Common myeloid progenitor, CD34-positive (primary cell): ENCODE results near the gene SUMO3.

Experiments used
- CTCF ChIA-PET: fragments of 350-600 bp; sonication (Branson Sonifier 250); formaldehyde crosslinking; loops from one replicate; lab custom pipeline; 2021; ENCODE audit warnings: antibody characterized with exemption; lab: Charles Lee
- POLR2A ChIA-PET: fragments of 350-600 bp; sonication (Branson Sonifier 250); formaldehyde crosslinking; loops from one replicate; lab custom pipeline; 2021; ENCODE audit warnings: antibody characterized with exemption; lab: Charles Lee
- DNase-seq, 3 donors: peaks; one replicate each; pipeline versions ENCODE4 v3.0.0 to v3.0.0-alpha.2; 2013
- H3K27ac ChIP-seq, 2 experiments: 1 replicate in 1 of 2; 2 replicates in 1 of 2; pipeline ENCODE4 v1.7.0; 2013; ENCODE audit warnings: inconsistent platforms in 2 of 2, low read length in 2 of 2, mild to moderate bottlenecking in 2 of 2, low read depth in 1 of 2, moderate library complexity in 1 of 2; ENCODE audit not compliant: severe bottlenecking in 2 of 2, insufficient read depth in 1 of 2, poor library complexity in 1 of 2
- H3K27me3 ChIP-seq, 5 experiments: replicated peaks in 2 of 5; 1 replicate in 3 of 5; 2 replicates in 2 of 5; pipeline versions ENCODE4 v1.6.1 to v1.7.0; 2013; ENCODE audit warnings: low read length in 4 of 5, mild to moderate bottlenecking in 2 of 5, moderate library complexity in 2 of 5, inconsistent platforms in 1 of 5; ENCODE audit not compliant: insufficient read depth in 5 of 5, control insufficient read depth in 4 of 5
- H3K36me3 ChIP-seq, 4 experiments: 1 replicate in 2 of 4; 2 replicates in 2 of 4; pipeline versions ENCODE4 v1.6.1 to v1.7.0; 2013; ENCODE audit warnings: low read length in 3 of 4, control low read depth in 1 of 4, mild to moderate bottlenecking in 1 of 4; ENCODE audit not compliant: control insufficient read depth in 4 of 4, insufficient read depth in 4 of 4
- H3K4me1 ChIP-seq, 4 experiments: 1 replicate in 3 of 4; 2 replicates in 1 of 4; pipeline versions ENCODE4 v1.6.1 to v1.7.1; 2013; ENCODE audit warnings: low read length in 3 of 4, mild to moderate bottlenecking in 3 of 4, control low read depth in 1 of 4, inconsistent platforms in 1 of 4, moderate library complexity in 1 of 4; ENCODE audit not compliant: control insufficient read depth in 4 of 4, insufficient read depth in 4 of 4; ENCODE audit errors: control extremely low read depth in 1 of 4
- H3K4me3 ChIP-seq, 7 experiments: 1 replicate in 4 of 7; 2 replicates in 3 of 7; pipeline versions ENCODE4 v1.5.1 to v1.7.0; 2013; ENCODE audit warnings: mild to moderate bottlenecking in 7 of 7, low read length in 6 of 7, moderate library complexity in 6 of 7, inconsistent platforms in 2 of 7, low read depth in 2 of 7, control low read depth in 1 of 7; ENCODE audit not compliant: insufficient read depth in 4 of 7, control insufficient read depth in 1 of 7; ENCODE audit errors: extremely low read depth in 1 of 7
- H3K9me3 ChIP-seq, 5 experiments: 1 replicate in 4 of 5; 2 replicates in 1 of 5; pipeline versions ENCODE4 v1.6.1 to v1.7.1; 2013; ENCODE audit warnings: low read length in 4 of 5, mild to moderate bottlenecking in 2 of 5, inconsistent platforms in 1 of 5, low read depth in 1 of 5, moderate library complexity in 1 of 5; ENCODE audit not compliant: control insufficient read depth in 4 of 5, insufficient read depth in 2 of 5; ENCODE audit errors: control extremely low read depth in 1 of 5
- WGBS: methylation state at CpG from one replicate; pipeline ENCODE4 v1.1.5; 2013; ENCODE audit not compliant: insufficient coverage; 5-methylcytosine and 5-hydroxymethylcytosine counted together

SUMO3 gene

GRCh38 chr21:44762221-44763049 lies 55.4 kb downstream of the SUMO3 start:
- ChIA-PET CTCF (no interaction called here), POLR2A (no interaction called here)
- DNase-seq: no peak
- Histone ChIP-seq H3K27ac (no peak overlapping the region), H3K4me1 (peaks cover 0 to 13% (median 5%) of the 10 kb centered on the region in 4 experiments), H3K4me3 (no peak overlapping the region), H3K36me3 (no peaks in the 10 kb centered on the region), H3K27me3 (no peaks in the 10 kb centered on the region), H3K9me3 (peaks cover 0 to 3% (median 0%) of the 10 kb centered on the region in 5 experiments)
- WGBS: 91% methylated on average over 23 of the region's 24 CpGs

GRCh38 chr21:44761747-44762208 lies 56.1 kb downstream of the SUMO3 start:
- WGBS: over 99% methylated on average over 10 of the region's 14 CpGs
- Histone ChIP-seq H3K4me1 (peaks cover 0 to 11% (median 2%) of the 10 kb centered on the region in 4 experiments), H3K4me3 (no peak overlapping the region), H3K36me3 (no peaks in the 10 kb centered on the region), H3K9me3 (peaks cover 0 to 3% (median 0%) of the 10 kb centered on the region in 5 experiments), H3K27me3 (no peaks in the 10 kb centered on the region), H3K27ac (no peak overlapping the region)
- CTCF ChIA-PET: no interaction called here
- no peak for DNase-seq
- POLR2A ChIA-PET: no interaction called here

GRCh38 chr21:44761011-44761729 lies 56.7 kb downstream of the SUMO3 start:
- Histone ChIP-seq H3K4me1 (peaks cover 0 to 6% (median 0%) of the 10 kb centered on the region in 4 experiments), H3K27me3 (no peaks in the 10 kb centered on the region), H3K9me3 (peaks cover 0 to 3% (median 0%) of the 10 kb centered on the region in 5 experiments), H3K36me3 (no peaks in the 10 kb centered on the region), H3K27ac (no peak overlapping the region), H3K4me3 (no peak overlapping the region)
- ChIA-PET CTCF (no interaction called here), POLR2A (no interaction called here)
- DNase-seq: no peak
- 81% methylated on average over 14 of the region's 21 CpGs for WGBS

GRCh38 chr21:44760376-44760775 lies 57.5 kb downstream of the SUMO3 start:
- POLR2A ChIA-PET: no interaction called here
- no peak overlapping the region for H3K4me3 ChIP-seq
- no peaks in the 10 kb centered on the region for H3K36me3 ChIP-seq
- CTCF ChIA-PET: no interaction called here
- H3K9me3 ChIP-seq: peaks cover 0 to 3% (median 0%) of the 10 kb centered on the region in 5 experiments
- H3K27me3 ChIP-seq: peaks cover 0 to 2% (median 0%) of the 10 kb centered on the region in 5 experiments
- H3K27ac ChIP-seq: no peak overlapping the region
- no peaks in the 10 kb centered on the region for H3K4me1 ChIP-seq
- 95% methylated on average over 7 of the region's 9 CpGs for WGBS
- no peak for DNase-seq

GRCh38 chr21:44759628-44760285 lies 58.1 kb downstream of the SUMO3 start:
- no peak overlapping the region for H3K4me3 ChIP-seq
- DNase-seq: no peak
- 91% methylated on average over 20 of the region's 22 CpGs for WGBS

GRCh38 chr21:44758781-44759627 lies 58.9 kb downstream of the SUMO3 start:
- 91% methylated on average over 16 of the region's 26 CpGs for WGBS
- H3K4me3 ChIP-seq: no peak overlapping the region
- peaks cover 0 to 7% (median 0%) of the 10 kb centered on the region in 5 experiments for H3K9me3 ChIP-seq
- POLR2A ChIA-PET: no interaction called here
- H3K27ac ChIP-seq: no peak overlapping the region
- CTCF ChIA-PET: no interaction called here
- no peak for DNase-seq
- H3K4me1 ChIP-seq: no peaks in the 10 kb centered on the region
- H3K36me3 ChIP-seq: no peaks in the 10 kb centered on the region
- peaks cover 0 to 2% (median 0%) of the 10 kb centered on the region in 5 experiments for H3K27me3 ChIP-seq

More at GRCh38 chr21:44759628-44760285, 58.1 kb downstream of the SUMO3 start:
- H3K36me3 ChIP-seq: no peaks in the 10 kb centered on the region
- H3K27ac ChIP-seq: no peak overlapping the region
- CTCF ChIA-PET: no interaction called here
- peaks cover 0 to 7% (median 0%) of the 10 kb centered on the region in 5 experiments for H3K9me3 ChIP-seq
- no peaks in the 10 kb centered on the region for H3K4me1 ChIP-seq
- peaks cover 0 to 2% (median 0%) of the 10 kb centered on the region in 5 experiments for H3K27me3 ChIP-seq
- POLR2A ChIA-PET: no interaction called here
